ENCODE data around the gene OR10W1.

The OR10W1 gene, protein sequence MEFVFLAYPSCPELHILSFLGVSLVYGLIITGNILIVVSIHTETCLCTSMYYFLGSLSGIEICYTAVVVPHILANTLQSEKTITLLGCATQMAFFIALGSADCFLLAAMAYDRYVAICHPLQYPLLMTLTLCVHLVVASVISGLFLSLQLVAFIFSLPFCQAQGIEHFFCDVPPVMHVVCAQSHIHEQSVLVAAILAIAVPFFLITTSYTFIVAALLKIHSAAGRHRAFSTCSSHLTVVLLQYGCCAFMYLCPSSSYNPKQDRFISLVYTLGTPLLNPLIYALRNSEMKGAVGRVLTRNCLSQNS

DNA sequence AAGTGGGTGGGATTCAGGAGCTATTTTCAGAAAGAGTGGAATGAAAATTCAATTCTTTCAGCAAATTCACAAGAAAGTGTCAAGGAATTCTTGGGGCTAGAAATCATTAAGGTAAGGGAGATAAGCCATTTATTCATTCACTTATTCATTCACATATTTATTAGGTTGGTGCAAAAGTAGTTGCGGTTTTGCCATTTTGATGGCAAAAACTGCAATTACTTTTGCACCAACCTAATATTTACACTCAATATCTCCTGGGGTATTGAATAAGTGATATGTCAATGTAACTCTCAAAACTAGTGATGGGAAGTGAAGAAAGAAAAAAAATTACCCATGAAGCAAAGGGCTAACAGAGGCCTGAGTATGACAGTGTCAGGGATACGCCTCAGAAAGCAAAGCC, at the start of gene OR10W1:
TSS of gene OR10W1 (minus strand) at position 119 of the 400 bp plus-strand sequence. CDS start 402 bp downstream, outside the sequence.
- intact Hi-C loops (cut with micrococcal nuclease) = no loop called here
- H3K27ac Mint-ChIP-seq = no peak within 1 kb of the TSS
- H3K9me3 Mint-ChIP-seq = peaks cover 9% of the 10 kb centered on the region
- no peak within 1 kb of the TSS for H3K4me3 Mint-ChIP-seq
- H3K4me1 Mint-ChIP-seq (ENCODE audit: low read depth) = peaks cover 5% of the 10 kb centered on the region
- no peaks in the 10 kb centered on the region for H3K27me3 Mint-ChIP-seq
- H3K36me3 Mint-ChIP-seq (ENCODE audit: low read depth) = no peaks in the 10 kb centered on the region

DNA sequence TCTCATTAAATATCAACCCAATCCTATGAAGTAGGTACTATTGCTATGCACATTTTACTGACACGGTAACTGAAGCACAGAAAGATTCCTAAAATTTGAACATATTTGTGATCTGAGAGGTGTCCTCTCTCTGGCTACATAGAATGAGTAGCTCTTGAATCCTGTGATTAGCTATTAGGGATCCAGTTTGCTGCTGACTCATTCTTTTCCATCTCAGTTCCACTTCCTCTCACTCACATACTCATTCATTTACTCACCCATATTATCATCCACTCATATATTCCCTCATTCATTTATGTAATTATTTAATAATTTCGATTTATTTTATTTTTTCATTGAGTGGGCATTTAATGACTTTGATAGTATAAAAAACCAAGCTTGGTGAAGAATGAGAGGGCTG, 48.1 kb upstream of the OR10W1 start:
- Mint-ChIP-seq H3K4me3 (no peak overlapping the region), H3K27ac (no peak overlapping the region), H3K9me3 (peaks cover 14% of the 10 kb centered on the region), H3K36me3 (ENCODE audit: low read depth) (no peaks in the 10 kb centered on the region), H3K4me1 (ENCODE audit: low read depth) (no peaks in the 10 kb centered on the region), H3K27me3 (peaks cover 2% of the 10 kb centered on the region)
- intact Hi-C loops (cut with micrococcal nuclease) = no loop called here

DNA sequence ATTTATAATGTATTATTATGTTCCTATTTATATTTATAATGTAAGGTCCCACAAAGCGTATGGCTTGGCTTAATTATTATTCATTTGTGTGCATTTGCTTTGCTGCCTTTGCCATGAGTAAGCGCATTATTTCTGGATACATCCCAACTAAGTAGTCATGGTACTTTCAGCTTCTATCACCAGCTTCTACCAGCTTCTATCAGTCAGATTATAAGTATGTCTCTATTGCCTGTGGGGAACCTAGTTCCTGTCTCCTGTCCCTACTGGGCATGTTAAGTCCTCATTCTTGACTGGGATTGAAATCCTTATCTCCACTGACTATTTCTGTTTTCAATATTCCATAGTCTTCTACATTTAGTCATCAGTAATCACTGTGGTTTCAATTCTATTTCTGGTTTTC, 33.5 kb upstream of the OR10W1 start:
- H3K36me3 Mint-ChIP-seq (ENCODE audit: low read depth) = no peaks in the 10 kb centered on the region
- H3K27ac Mint-ChIP-seq = no peak overlapping the region
- no peaks in the 10 kb centered on the region for H3K9me3 Mint-ChIP-seq
- no peaks in the 10 kb centered on the region for H3K4me1 Mint-ChIP-seq (ENCODE audit: low read depth)
- H3K27me3 Mint-ChIP-seq = no peaks in the 10 kb centered on the region
- no peak overlapping the region for H3K4me3 Mint-ChIP-seq
- intact Hi-C loops (cut with micrococcal nuclease) = no loop called here

DNA sequence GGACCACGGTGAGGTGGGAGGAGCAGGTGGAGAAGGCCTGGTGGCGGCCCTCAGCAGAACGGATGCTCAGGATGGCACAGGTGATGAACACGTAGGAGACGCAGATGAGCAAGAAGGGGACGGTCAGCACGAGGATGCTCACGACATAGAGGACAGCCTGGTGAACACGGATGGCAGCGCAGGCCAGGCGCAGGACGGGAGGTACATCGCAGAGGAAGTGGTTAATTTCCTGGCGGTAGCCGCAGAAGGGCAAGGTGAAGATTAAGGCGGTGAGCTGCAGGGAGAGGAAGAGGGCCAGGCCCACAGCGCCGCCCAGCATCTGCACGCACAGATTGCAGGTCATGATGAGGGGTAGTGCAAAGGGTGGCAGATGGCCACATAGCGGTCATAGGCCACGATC, 24.0 kb upstream of the OR10W1 start:
- intact Hi-C loops (cut with micrococcal nuclease) = no loop called here
- no peak overlapping the region for H3K4me3 Mint-ChIP-seq
- H3K9me3 Mint-ChIP-seq = peaks cover 9% of the 10 kb centered on the region

DNA sequence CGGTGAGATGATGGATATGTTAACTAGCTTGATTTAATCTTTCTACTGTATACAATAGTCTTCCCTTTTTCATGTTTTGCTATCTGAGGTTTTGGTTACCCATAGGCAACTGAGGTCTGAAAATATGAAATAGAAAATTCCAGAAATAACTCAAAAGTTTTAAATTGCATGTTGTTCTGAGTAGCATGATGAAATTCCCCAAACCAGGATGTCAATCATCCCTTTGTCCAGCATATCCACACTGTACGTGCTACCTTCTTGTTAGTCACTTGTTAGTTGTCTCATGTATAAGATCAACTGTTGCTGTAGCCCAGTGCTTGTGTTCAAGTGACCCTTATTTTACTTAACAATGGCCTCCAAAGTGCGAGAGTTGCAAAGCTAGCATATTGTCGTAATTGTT, 21.2 kb upstream of the OR10W1 start:
- Mint-ChIP-seq H3K36me3 (ENCODE audit: low read depth) (no peaks in the 10 kb centered on the region), H3K27ac (no peak overlapping the region), H3K4me1 (ENCODE audit: low read depth) (no peaks in the 10 kb centered on the region), H3K9me3 (peaks cover 9% of the 10 kb centered on the region), H3K27me3 (no peaks in the 10 kb centered on the region), H3K4me3 (no peak overlapping the region)
- intact Hi-C loops (cut with micrococcal nuclease) = no loop called here

More for the DNA sequence above, 24.0 kb upstream of the OR10W1 start:
- no peaks in the 10 kb centered on the region for H3K27me3 Mint-ChIP-seq
- no peaks in the 10 kb centered on the region for H3K4me1 Mint-ChIP-seq (ENCODE audit: low read depth)
- H3K27ac Mint-ChIP-seq = no peak overlapping the region
- no peaks in the 10 kb centered on the region for H3K36me3 Mint-ChIP-seq (ENCODE audit: low read depth)

DNA sequence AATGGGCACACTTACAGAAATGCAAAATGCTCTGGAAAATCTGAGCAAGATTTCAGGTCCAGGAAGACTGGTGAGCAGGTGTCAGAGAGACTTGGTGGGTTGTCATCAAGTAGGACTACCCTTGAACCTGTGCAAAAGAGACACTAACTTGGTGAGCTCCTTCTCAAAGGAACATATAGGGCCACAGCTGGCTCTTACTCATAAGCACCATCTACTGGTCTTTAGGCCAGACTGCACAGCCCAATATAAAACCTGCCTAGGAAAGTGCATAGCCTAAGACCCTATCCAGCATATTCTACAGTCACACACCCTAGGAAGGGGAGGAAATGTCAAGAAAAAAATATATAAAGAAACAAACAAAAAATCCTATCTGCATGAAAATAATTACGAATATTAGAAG, 18.2 kb upstream of the OR10W1 start:
- no peaks in the 10 kb centered on the region for H3K9me3 Mint-ChIP-seq
- intact Hi-C loops (cut with micrococcal nuclease) = no loop called here
- H3K4me1 Mint-ChIP-seq (ENCODE audit: low read depth) = no peaks in the 10 kb centered on the region
- no peak overlapping the region for H3K4me3 Mint-ChIP-seq
- H3K27ac Mint-ChIP-seq = no peak overlapping the region
- no peaks in the 10 kb centered on the region for H3K36me3 Mint-ChIP-seq (ENCODE audit: low read depth)
- H3K27me3 Mint-ChIP-seq = no peaks in the 10 kb centered on the region

DNA sequence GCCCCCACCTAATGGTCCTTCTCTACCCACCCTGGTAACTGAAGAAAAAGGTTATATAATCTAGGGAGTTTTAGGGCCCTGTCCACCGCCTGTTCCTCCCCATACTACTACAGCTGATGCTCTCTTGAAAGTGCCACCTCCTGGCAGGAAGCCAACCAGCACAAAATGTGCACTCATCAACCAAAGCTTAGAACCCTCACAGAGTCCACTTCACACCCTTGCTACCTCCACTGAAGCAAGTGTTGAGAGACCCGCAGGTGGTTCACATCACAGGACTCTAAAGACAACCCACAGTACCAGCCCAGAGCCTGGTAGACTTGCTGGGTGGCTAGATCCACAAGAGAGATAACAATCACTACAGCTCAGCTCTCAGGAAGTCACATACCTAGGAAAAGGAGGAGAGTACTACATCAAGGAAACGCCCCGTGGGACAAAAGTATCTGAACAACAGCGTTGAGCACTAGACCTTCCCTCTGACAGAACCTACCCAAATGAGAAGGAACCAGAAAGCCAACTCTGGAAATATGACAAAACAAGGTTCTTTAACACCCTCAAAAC, 17.5 kb upstream of the OR10W1 start:
- intact Hi-C loops (cut with micrococcal nuclease) = no loop called here
- Mint-ChIP-seq H3K4me3 (no peak overlapping the region), H3K9me3 (no peaks in the 10 kb centered on the region), H3K36me3 (ENCODE audit: low read depth) (no peaks in the 10 kb centered on the region), H3K27me3 (no peaks in the 10 kb centered on the region), H3K27ac (no peak overlapping the region), H3K4me1 (ENCODE audit: low read depth) (no peaks in the 10 kb centered on the region)

DNA sequence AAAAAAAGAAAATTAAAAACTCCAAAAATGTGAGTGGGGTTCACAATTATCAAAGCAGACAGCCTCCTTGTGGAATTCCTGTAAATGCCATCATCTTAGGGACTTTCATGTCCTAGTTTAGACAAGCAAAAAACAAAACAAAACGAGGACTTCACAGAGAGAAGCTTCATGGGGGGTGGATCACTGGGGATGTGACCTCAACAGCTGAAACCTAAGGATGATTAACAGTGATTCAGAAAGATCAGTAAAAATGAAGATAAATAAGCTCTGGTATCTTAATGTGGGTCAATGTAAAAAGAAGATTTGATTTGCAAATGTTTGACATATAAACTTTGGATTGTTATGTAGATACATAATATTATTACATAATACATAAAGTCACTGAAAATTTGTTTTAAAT, 8.1 kb upstream of the OR10W1 start:
- intact Hi-C loops (cut with micrococcal nuclease) = no loop called here
- Mint-ChIP-seq H3K9me3 (no peaks in the 10 kb centered on the region), H3K4me3 (no peak overlapping the region), H3K4me1 (ENCODE audit: low read depth) (peaks cover 5% of the 10 kb centered on the region), H3K36me3 (ENCODE audit: low read depth) (no peaks in the 10 kb centered on the region), H3K27me3 (no peaks in the 10 kb centered on the region), H3K27ac (no peak overlapping the region)

DNA sequence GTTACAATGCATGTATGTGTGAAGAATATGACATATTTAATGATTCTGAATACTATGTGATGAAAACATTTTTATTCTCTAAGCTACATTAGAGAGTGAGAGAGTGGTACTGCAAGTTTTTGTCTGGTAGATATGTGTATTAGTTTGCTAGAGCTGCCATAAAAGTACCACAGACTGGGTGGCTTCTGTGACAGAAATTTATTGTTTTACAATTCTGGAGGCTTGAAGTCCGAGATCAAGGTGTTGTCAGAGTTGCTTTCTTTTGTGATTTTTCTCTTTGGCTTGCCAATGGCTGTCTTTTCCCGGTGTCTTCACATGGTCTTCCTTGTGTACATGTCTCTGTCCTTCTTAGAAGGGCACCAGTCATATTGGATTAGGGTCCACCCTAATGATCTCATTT, 6.9 kb upstream of the OR10W1 start:
- H3K36me3 Mint-ChIP-seq (ENCODE audit: low read depth) = no peaks in the 10 kb centered on the region
- H3K9me3 Mint-ChIP-seq = no peaks in the 10 kb centered on the region
- no peaks in the 10 kb centered on the region for H3K27me3 Mint-ChIP-seq
- peaks cover 5% of the 10 kb centered on the region for H3K4me1 Mint-ChIP-seq (ENCODE audit: low read depth)
- no peak overlapping the region for H3K4me3 Mint-ChIP-seq
- no peak overlapping the region for H3K27ac Mint-ChIP-seq
- intact Hi-C loops (cut with micrococcal nuclease) = no loop called here

DNA sequence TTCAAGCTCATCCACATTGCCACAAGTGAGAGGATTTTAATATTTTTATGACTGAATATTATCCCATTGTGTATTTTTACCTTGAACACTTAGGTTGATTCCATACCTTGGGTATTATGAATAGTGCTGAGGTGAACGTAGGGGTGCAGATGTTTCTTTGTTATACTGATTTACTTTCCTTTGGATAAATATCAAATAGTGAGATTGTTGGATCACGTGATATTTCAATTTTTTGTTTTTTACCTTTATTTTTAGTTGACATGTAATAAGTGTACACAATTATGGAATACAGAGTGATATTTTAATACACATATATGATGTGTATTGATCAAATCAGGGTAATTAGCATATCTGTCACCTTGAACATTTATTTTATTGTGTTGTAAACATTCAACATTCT, 8.1 kb downstream of the OR10W1 start:
- peaks cover 22% of the 10 kb centered on the region for H3K9me3 Mint-ChIP-seq

DNA sequence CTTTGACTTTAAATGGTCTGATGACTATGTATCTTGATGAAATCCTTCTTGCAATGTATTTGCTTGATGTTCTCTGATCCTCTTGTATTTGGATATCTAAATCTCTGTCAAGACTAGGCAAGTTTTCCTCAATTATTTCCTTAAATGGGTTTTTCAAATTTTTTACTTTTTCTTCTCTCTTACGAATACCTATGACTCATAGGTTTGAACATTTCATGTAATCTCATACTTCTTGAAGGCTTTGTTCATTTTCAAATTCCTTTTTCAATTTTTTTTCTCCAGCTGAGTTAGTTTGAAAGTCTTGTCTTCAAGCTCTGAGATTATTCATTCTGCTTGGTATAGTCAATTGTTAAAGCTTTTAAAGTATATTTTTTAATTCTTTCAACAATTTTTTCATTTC, 13.1 kb downstream of the OR10W1 start:
- Mint-ChIP-seq H3K27me3 (no peaks in the 10 kb centered on the region), H3K9me3 (peaks cover 20% of the 10 kb centered on the region), H3K4me3 (no peak overlapping the region), H3K4me1 (ENCODE audit: low read depth) (no peaks in the 10 kb centered on the region), H3K27ac (no peak overlapping the region), H3K36me3 (ENCODE audit: low read depth) (no peaks in the 10 kb centered on the region)
- intact Hi-C loops (cut with micrococcal nuclease) = no loop called here

More for the DNA sequence above, 8.1 kb downstream of the OR10W1 start:
- H3K27me3 Mint-ChIP-seq = no peaks in the 10 kb centered on the region
- intact Hi-C loops (cut with micrococcal nuclease) = no loop called here
- H3K4me1 Mint-ChIP-seq (ENCODE audit: low read depth) = no peaks in the 10 kb centered on the region
- no peaks in the 10 kb centered on the region for H3K36me3 Mint-ChIP-seq (ENCODE audit: low read depth)
- H3K27ac Mint-ChIP-seq = no peak overlapping the region
- H3K4me3 Mint-ChIP-seq = no peak overlapping the region

DNA sequence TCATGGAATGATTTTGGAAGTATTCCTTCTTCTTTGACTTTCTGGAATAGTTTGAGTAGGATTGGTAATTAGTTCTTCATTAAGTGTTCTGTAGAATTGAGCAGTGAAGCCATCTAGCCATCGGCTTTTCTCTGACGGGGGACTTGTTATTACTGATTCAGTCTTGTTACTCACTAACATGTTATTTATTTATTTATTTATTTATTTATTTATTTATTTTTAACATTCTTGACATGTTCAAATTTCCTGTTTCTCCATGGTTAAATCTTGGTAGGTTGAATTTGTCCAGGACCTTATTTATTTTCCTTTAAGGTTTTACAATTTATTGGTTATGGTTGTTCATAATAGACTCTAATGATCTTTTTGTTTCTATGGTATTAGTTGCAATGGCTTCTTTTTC, 24.1 kb downstream of the OR10W1 start:
- no peak overlapping the region for H3K4me3 Mint-ChIP-seq
- H3K9me3 Mint-ChIP-seq = peaks cover 45% of the 10 kb centered on the region
- no peaks in the 10 kb centered on the region for H3K27me3 Mint-ChIP-seq
- no peaks in the 10 kb centered on the region for H3K36me3 Mint-ChIP-seq (ENCODE audit: low read depth)
- no peaks in the 10 kb centered on the region for H3K4me1 Mint-ChIP-seq (ENCODE audit: low read depth)
- no peak overlapping the region for H3K27ac Mint-ChIP-seq
- intact Hi-C loops (cut with micrococcal nuclease) = no loop called here

DNA sequence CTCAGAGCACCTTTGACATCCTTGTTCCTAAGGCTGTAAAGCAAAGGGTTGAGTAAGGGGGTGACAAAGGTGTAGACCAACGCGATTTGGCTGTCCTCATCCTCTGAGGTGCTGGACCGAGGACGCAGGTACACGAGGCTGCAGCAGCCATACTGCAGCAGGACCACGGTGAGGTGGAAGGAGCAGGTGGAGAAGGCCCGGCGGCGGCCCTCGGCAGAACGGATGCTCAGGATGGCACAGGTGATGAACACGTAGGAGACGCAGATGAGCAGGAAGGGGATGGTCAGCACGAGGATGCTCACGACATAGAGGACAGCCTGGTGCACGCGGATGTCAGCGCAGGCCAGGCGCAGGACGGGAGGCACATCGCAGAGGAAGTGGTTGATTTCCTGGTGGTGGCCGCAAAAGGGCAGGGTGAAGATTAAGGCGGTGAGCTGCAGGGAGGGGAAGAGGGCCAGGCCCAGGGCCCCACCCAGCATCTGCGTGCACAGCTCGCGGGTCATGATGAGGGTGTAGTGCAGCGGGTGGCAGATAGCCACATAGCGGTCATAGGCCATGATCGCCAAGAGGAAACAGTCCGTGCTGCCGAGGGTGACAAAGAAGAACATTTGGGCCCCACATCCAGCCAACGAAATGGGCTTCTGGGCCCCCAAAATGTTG, 40.0 kb downstream of the OR10W1 start:
- Mint-ChIP-seq H3K4me1 (ENCODE audit: low read depth) (no peaks in the 10 kb centered on the region), H3K27me3 (no peaks in the 10 kb centered on the region), H3K27ac (no peak overlapping the region), H3K36me3 (ENCODE audit: low read depth) (no peaks in the 10 kb centered on the region), H3K4me3 (no peak overlapping the region), H3K9me3 (peaks cover 14% of the 10 kb centered on the region)
- intact Hi-C loops (cut with micrococcal nuclease) = no loop called here

DNA sequence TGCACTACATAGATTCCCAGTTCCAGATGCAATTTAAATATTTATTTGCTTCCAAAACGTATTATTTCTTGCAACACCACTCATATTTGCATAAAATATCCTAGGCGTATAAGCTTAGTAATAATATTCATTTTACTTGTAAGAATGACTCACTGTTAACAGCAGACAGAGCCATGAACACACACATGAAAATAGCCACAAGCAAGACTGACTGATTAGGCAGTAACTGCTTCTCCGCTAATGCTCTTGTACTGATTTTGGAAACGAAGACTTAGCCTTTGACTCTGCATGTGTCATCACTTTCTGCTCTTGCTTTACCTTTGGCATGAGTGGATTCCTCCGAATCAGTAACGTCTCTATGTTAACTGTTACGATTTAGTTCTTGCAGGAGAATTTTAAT, 45.3 kb downstream of the OR10W1 start:
- Mint-ChIP-seq H3K4me3 (no peak overlapping the region), H3K9me3 (peaks cover 2% of the 10 kb centered on the region), H3K27ac (no peak overlapping the region), H3K27me3 (no peaks in the 10 kb centered on the region), H3K4me1 (ENCODE audit: low read depth) (no peaks in the 10 kb centered on the region), H3K36me3 (ENCODE audit: low read depth) (no peaks in the 10 kb centered on the region)
- intact Hi-C loops (cut with micrococcal nuclease) = no loop called here

Measured in dendritic cell treated with granulocyte-macrophage colony-stimulating factor and Interleukin-4, amounts not matched to agents 40 ng/mL and 50 ng/mL, for 4 days (primary cell).